Measurements from ENCODE around the gene FUT3. TPM values are rescaled to one million over a fixed set of nuclear protein-coding genes. Genes with fewer than 3 reads are reported as not detected.
A peak's percentile ranks its signal among the peaks of the same experiment; 100 is the strongest.
"Not testable (repeated sequence)": the region's sequence is repeated elsewhere in the genome, so short reads cannot be mapped to it uniquely, and the experiment has no call there.

The FUT3 gene
- total RNA-seq, 1 donor from 2014 or later: not detected

- DNase-seq: no peak
These were observed 6.5 kb downstream of the FUT3 start for GRCh38 chr19:5844456-5845433.

- DNase-seq: no peak
These were observed 7.8 kb downstream of the FUT3 start for GRCh38 chr19:5843295-5843927.

GRCh38 chr19:5841735-5842111 lies 9.5 kb downstream of the FUT3 start:
- not testable (repeated sequence) for DNase-seq

GRCh38 chr19:5839065-5840017 lies 11.9 kb downstream of the FUT3 start, which contains the start of gene FUT6:
TSS of gene FUT6 (minus strand) at chr19:5839702. CDS start at chr19:5832567, 7,135 bp downstream.
- no peak for DNase-seq

GRCh38 chr19:5838353-5839064 lies 12.7 kb downstream of the FUT3 start:
- DNase-seq: no peak

GRCh38 chr19:5837761-5838352 lies 13.4 kb downstream of the FUT3 start:
- no peak for DNase-seq

GRCh38 chr19:5832527-5833216 lies 18.6 kb downstream of the FUT3 start:
- no peak for DNase-seq

- DNase-seq: no peak
These were observed 19.2 kb downstream of the FUT3 start for GRCh38 chr19:5832061-5832460.

GRCh38 chr19:5831159-5831558 lies 20.1 kb downstream of the FUT3 start:
- DNase-seq: no peak

GRCh38 chr19:5829567-5830310 lies 21.5 kb downstream of the FUT3 start:
- DNase-seq: no peak

GRCh38 chr19:5828661-5829566 lies 22.3 kb downstream of the FUT3 start:
- DNase-seq: no peak

- DNase-seq: peak; percentile 53
These were observed 23.2 kb downstream of the FUT3 start for GRCh38 chr19:5827891-5828660.

GRCh38 chr19:5827342-5827890 lies 23.8 kb downstream of the FUT3 start:
- no peak for DNase-seq

GRCh38 chr19:5826531-5827341 lies 24.5 kb downstream of the FUT3 start:
- no peak for DNase-seq

- no peak for DNase-seq
These were observed 26.1 kb downstream of the FUT3 start for GRCh38 chr19:5825178-5825577.

GRCh38 chr19:5824751-5825150 lies 26.5 kb downstream of the FUT3 start:
- DNase-seq: no peak
